Osteocyte (in vitro differentiated cells): ENCODE measurements around the gene MASP2. TPM values are rescaled to one million over a fixed set of nuclear protein-coding genes. Genes with fewer than 3 reads are reported as not detected.

Experiments
- DNase-seq: peaks from one replicate; pipeline ENCODE4 v3.0.0; 2021; ENCODE audit warnings: mixed read lengths; ENCODE audit not compliant: unreplicated experiment; ENCODE audit errors: extremely low spot score
- H3K27ac Mint-ChIP-seq: one replicate; pipeline ENCODE4 v1.8.0; 2021; ENCODE audit warnings: mild to moderate bottlenecking, mixed read lengths; ENCODE audit not compliant: unreplicated experiment
- H3K27me3 Mint-ChIP-seq: one replicate; pipeline ENCODE4 v1.8.0; 2021; ENCODE audit warnings: mixed read lengths; ENCODE audit not compliant: unreplicated experiment
- H3K36me3 Mint-ChIP-seq: one replicate; pipeline ENCODE4 v1.8.0; 2021; ENCODE audit warnings: mixed read lengths; ENCODE audit not compliant: unreplicated experiment
- H3K4me1 Mint-ChIP-seq: one replicate; pipeline ENCODE4 v1.8.0; 2021; ENCODE audit warnings: mixed read lengths; ENCODE audit not compliant: unreplicated experiment
- H3K4me3 Mint-ChIP-seq: one replicate; pipeline ENCODE4 v1.8.0; 2021; ENCODE audit warnings: mild to moderate bottlenecking, moderate library complexity, mixed read lengths; ENCODE audit not compliant: unreplicated experiment
- H3K9me3 Mint-ChIP-seq: one replicate; pipeline ENCODE4 v1.8.0; 2021; ENCODE audit warnings: mixed read lengths; ENCODE audit not compliant: unreplicated experiment
- total RNA-seq: library from RNA; stranded (reverse); gene quantifications from 2 replicates; pipeline ENCODE4 v1.2.1, GENCODE V29; 2021
- TF ChIP-seq, protein P1 (sequence below): fragments of 200-600 bp; sonication (generic); IDR thresholded peaks from 2 replicates; pipeline ENCODE4 v1.5.0; 2021; ENCODE audit warnings: antibody characterized with exemption, mild to moderate bottlenecking, moderate library complexity

MASP2 gene
- total RNA-seq, 1 donor from 2014 or later = not detected

DNA sequence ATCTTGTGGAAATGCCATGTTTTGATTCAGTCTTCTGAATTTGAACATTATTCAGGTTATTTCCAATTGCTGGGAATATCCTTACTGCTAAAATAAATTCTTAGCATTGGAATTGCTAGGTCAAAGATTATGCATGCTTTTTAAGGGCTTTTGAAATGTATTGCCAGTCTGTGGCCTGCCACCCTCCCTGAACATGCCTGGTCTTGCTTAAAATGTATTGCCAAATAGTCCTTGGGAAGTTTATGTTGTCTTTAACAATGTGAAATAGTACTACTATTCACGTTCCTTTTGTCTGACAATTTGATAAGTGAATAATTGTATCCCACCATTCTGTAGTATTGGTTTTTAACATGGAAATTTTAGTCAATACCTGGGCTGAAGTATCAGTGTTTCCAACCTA is 21.0 kb downstream of the MASP2 start:
- H3K27me3 Mint-ChIP-seq = no peaks in the 10 kb centered on the region
- no peak overlapping the region for H3K27ac Mint-ChIP-seq
- DNase-seq = no peak
- no peak overlapping the region for H3K4me3 Mint-ChIP-seq
- no peaks in the 10 kb centered on the region for H3K9me3 Mint-ChIP-seq
- H3K4me1 Mint-ChIP-seq = no peaks in the 10 kb centered on the region
- H3K36me3 Mint-ChIP-seq = peaks cover 52% of the 10 kb centered on the region
- TF ChIP-seq, protein P1, sequence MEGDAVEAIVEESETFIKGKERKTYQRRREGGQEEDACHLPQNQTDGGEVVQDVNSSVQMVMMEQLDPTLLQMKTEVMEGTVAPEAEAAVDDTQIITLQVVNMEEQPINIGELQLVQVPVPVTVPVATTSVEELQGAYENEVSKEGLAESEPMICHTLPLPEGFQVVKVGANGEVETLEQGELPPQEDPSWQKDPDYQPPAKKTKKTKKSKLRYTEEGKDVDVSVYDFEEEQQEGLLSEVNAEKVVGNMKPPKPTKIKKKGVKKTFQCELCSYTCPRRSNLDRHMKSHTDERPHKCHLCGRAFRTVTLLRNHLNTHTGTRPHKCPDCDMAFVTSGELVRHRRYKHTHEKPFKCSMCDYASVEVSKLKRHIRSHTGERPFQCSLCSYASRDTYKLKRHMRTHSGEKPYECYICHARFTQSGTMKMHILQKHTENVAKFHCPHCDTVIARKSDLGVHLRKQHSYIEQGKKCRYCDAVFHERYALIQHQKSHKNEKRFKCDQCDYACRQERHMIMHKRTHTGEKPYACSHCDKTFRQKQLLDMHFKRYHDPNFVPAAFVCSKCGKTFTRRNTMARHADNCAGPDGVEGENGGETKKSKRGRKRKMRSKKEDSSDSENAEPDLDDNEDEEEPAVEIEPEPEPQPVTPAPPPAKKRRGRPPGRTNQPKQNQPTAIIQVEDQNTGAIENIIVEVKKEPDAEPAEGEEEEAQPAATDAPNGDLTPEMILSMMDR = no peak

DNA sequence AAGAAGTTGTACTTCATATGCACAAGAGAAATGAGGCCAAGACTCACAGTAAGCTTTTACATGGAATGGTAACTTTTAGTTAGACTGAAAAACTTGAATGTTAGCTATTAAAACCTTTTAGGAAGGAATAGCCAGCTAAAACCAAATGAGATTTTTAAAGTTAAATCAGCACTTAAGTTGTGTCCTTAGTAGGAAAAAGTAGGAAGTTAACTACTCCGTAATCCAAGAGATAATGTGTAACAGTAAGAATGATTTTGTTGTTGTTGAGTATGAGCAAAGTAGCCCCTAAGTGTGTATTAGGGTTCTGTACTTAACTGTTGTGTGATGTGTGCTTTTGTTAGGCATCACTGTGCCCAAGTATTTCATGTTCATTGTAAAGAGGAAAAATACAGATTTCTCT is 21.4 kb downstream of the MASP2 start:
- TF ChIP-seq, protein P1 = no peak
- H3K4me3 Mint-ChIP-seq = no peak overlapping the region
- H3K9me3 Mint-ChIP-seq = no peaks in the 10 kb centered on the region
- no peaks in the 10 kb centered on the region for H3K4me1 Mint-ChIP-seq
- DNase-seq = no peak
- H3K27ac Mint-ChIP-seq = no peak overlapping the region
- no peaks in the 10 kb centered on the region for H3K27me3 Mint-ChIP-seq
- H3K36me3 Mint-ChIP-seq = peaks cover 51% of the 10 kb centered on the region

DNA sequence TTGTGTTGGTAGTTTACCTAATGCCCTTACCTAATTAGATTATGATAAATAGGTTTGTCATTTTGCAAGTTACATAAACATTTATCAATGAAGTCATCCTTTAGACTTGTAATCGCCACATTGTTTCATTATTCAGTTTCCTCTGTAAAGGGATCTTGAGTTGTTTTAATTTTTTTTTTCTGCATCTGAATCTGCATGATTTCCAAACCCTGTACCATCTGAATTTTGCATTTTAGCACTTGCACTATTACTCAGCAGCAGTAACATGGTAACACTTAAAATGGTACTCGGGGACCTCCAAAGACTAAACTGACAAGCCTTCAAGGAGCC is 22.2 kb downstream of the MASP2 start:
- peaks cover 53% of the 10 kb centered on the region for H3K36me3 Mint-ChIP-seq
- no peak overlapping the region for H3K27ac Mint-ChIP-seq
- H3K4me3 Mint-ChIP-seq = no peak overlapping the region
- TF ChIP-seq, protein P1 = no peak
- no peak for DNase-seq
- H3K9me3 Mint-ChIP-seq = no peaks in the 10 kb centered on the region
- H3K4me1 Mint-ChIP-seq = no peaks in the 10 kb centered on the region
- no peaks in the 10 kb centered on the region for H3K27me3 Mint-ChIP-seq

DNA sequence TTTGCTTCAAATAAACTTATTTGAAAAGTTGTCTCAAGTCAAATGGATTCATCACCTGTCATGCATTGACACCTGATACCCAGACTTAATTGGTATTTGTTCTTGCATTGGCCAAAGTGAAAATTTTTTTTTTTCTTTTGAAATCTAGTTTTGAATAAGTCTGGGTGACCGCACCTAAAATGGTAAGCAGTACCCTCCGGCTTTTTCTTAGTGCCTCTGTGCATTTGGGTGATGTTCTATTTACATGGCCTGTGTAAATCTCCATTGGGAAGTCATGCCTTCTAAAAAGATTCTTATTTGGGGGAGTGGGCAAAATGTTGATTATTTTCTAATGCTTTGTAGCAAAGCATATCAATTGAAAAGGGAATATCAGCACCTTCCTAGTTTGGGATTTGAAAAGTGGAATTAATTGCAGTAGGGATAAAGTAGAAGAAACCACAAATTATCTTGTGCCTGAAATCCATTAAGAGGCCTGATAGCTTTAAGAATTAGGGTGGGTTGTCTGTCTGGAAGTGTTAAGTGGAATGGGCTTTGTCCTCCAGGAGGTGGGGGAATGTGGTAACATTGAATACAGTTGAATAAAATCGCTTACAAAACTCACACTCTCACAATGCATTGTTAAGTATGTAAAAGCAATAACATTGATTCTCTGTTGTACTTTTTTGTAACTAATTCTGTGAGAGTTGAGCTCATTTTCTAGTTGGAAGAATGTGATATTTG is 22.7 kb downstream of the MASP2 start:
- no peak for DNase-seq
- H3K27ac Mint-ChIP-seq = no peak overlapping the region
- no peak overlapping the region for H3K4me3 Mint-ChIP-seq
- TF ChIP-seq, protein P1 = no peak
- H3K27me3 Mint-ChIP-seq = no peaks in the 10 kb centered on the region
- H3K4me1 Mint-ChIP-seq = no peaks in the 10 kb centered on the region
- H3K36me3 Mint-ChIP-seq = peaks cover 53% of the 10 kb centered on the region
- no peaks in the 10 kb centered on the region for H3K9me3 Mint-ChIP-seq

DNA sequence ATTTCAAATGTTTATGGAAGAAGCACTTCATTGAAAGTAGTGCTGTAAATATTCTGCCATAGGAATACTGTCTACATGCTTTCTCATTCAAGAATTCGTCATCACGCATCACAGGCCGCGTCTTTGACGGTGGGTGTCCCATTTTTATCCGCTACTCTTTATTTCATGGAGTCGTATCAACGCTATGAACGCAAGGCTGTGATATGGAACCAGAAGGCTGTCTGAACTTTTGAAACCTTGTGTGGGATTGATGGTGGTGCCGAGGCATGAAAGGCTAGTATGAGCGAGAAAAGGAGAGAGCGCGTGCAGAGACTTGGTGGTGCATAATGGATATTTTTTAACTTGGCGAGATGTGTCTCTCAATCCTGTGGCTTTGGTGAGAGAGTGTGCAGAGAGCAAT is 23.8 kb downstream of the MASP2 start:
- Mint-ChIP-seq H3K27me3 (no peaks in the 10 kb centered on the region), H3K4me1 (no peaks in the 10 kb centered on the region), H3K27ac (no peak overlapping the region), H3K36me3 (peaks cover 62% of the 10 kb centered on the region), H3K4me3 (no peak overlapping the region), H3K9me3 (no peaks in the 10 kb centered on the region)
- TF ChIP-seq, protein P1 = no peak
- DNase-seq = no peak
